ENCODE measurements around the gene HDAC9.

DNA sequence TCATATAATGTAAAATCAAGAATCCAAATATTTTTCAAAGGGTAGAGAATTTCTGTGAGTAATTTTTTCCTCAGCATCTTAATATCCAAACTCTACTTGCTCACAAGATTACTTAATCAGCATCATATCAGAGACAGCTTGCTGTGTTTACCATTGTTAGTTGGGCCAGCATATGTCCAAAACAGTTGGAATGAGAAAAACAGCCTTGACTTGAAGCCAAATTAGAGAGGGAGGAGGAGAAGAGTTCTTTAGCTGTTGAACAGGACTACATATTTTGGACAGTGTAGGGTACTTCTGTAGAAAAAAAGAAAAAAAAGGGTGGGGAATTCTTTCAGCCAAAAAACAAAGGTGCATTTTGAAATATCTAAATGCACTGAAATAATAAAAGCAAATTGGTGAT, 69.8 kb downstream of the HDAC9 start:
- TF ChIP-seq POLR2A (IDR thresholded peaks at IDR 0.05; ENCODE audit: low read length) (no peak), GATA1 (IDR thresholded peaks at IDR 0.05; ENCODE audit: low read depth, low read length) (no peak)

Data from erythroblast (primary cell).